Tibial artery (tissue), 4 donors: Measurements from ENCODE around the gene RCAN1.

Experiments used
- DNase-seq, 2 donors: peaks; one replicate each; pipeline ENCODE4 v3.0.0-alpha.2; 2019
- H3K27ac ChIP-seq, 2 donors: fragments of 200-600 bp; sonication (generic) in 1 of 2; 1 replicate in 1 of 2; 2 replicates in 1 of 2; pipeline ENCODE4 v1.5.1; 2018 to 2019; ENCODE audit warnings: mild to moderate bottlenecking in 1 of 2
- H3K27me3 ChIP-seq, 2 donors: fragments of 200-600 bp; sonication (generic) in 1 of 2; one replicate each; pipeline versions ENCODE4 v1.5.1 to v1.6.0; 2016 to 2019
- H3K36me3 ChIP-seq, 3 donors: fragments of 200-600 bp; sonication (generic) in 2 of 3; one replicate each; pipeline ENCODE4 v1.5.1; 2016 to 2019; ENCODE audit warnings: mild to moderate bottlenecking in 2 of 3
- H3K4me1 ChIP-seq, 4 donors: fragments of 200-600 bp; sonication (generic) in 2 of 4; 1 replicate in 3 of 4; 2 replicates in 1 of 4; pipeline ENCODE4 v1.5.1; 2016 to 2019
- H3K4me3 ChIP-seq, 2 donors: fragments of 200-600 bp; sonication (generic) in 1 of 2; 1 replicate in 1 of 2; 2 replicates in 1 of 2; pipeline ENCODE4 v1.5.1; 2018 to 2019; ENCODE audit warnings: mild to moderate bottlenecking in 2 of 2
- H3K9me3 ChIP-seq, 3 donors: fragments of 200-600 bp; sonication (generic) in 1 of 3; one replicate each; pipeline ENCODE4 v1.5.1; 2016 to 2019
- CTCF ChIP-seq, 2 experiments: fragments of 200-600 bp in 1 of 2; fragments of 450-650 bp in 1 of 2; IDR thresholded peaks; one replicate each; pipeline ENCODE4 v1.5.1; 2017 to 2019; ENCODE audit warnings: antibody characterized with exemption in 2 of 2, mild to moderate bottlenecking in 1 of 2, moderate library complexity in 1 of 2
- intact Hi-C: fragments of 100-400 bp; cut with DNase I; formaldehyde crosslinking; loops from one replicate; pipeline ENCODE4 v1.15.0; 2023; ENCODE audit warnings: low total_unique reads

The RCAN1 gene

DNA sequence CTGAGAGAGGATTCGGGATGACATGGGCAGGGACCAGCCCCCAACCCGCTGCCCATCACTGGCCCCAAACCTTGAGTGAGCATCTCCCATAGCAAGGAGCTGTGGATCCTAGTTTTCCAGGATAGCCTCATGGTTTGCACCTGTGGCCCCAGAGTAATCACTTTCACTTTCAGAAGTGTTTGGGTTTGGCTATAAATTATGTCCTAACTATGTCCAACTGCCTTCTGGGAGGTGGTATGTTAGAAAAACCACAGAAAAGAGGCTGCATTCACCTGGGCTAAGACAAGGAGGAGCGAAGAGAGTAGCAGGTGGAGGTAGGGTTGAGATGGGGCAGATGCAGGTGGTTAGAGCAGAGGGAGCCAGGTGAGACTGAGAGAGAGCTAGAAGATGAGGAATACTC, 34.5 kb upstream of the RCAN1 start:
- no peaks in the 10 kb centered on the region for H3K36me3 ChIP-seq
- no peak overlapping the region for H3K4me3 ChIP-seq
- H3K9me3 ChIP-seq: peaks cover 0 to 9% (median 0%) of the 10 kb centered on the region in 3 donors
- DNase-seq: no peak
- no peak overlapping the region for H3K27ac ChIP-seq
- H3K4me1 ChIP-seq: no peaks in the 10 kb centered on the region
- no peak for TF ChIP-seq CTCF (IDR thresholded peaks at IDR 0.05)
- H3K27me3 ChIP-seq: peaks cover 0 to 53% of the 10 kb centered on the region in 2 donors
- intact Hi-C loops: no loop called here

- Histone ChIP-seq H3K9me3 (peaks cover 0 to 9% (median 0%) of the 10 kb centered on the region in 3 donors), H3K4me3 (no peak overlapping the region), H3K36me3 (no peaks in the 10 kb centered on the region), H3K27me3 (peaks cover 0 to 51% of the 10 kb centered on the region in 2 donors), H3K4me1 (no peaks in the 10 kb centered on the region), H3K27ac (no peak overlapping the region)
- TF ChIP-seq CTCF (IDR thresholded peaks at IDR 0.05): no peak
- no peak for DNase-seq
- intact Hi-C loops: no loop called here
These were observed 33.9 kb upstream of the RCAN1 start for GRCh38 chr21:34648739-34649297.

DNA sequence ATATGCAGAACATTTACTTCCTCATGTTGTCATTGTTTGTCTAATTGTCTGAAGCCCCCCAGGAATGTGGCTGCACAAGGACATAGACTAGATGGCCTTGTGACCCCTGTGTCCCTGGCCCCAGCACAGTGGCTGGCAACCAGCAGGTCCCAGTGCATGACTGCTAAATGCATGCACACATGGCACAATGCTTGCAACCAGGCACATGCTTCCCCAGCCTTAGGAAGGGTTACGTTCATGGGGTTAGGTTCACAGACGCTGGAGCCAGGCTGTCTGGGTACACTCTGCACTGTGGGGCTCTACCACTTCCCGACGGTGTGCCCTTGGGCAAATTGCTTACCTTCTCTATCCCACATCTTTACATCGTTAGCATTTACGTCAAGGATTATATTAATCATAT, 32.6 kb upstream of the RCAN1 start:
- Histone ChIP-seq H3K4me3 (no peak overlapping the region), H3K36me3 (no peaks in the 10 kb centered on the region), H3K9me3 (peaks cover 0 to 9% (median 0%) of the 10 kb centered on the region in 3 donors), H3K27ac (no peak overlapping the region), H3K4me1 (no peaks in the 10 kb centered on the region), H3K27me3 (peaks cover 0 to 39% of the 10 kb centered on the region in 2 donors)
- intact Hi-C loops: no loop called here
- no peak for TF ChIP-seq CTCF (IDR thresholded peaks at IDR 0.05)
- no peak for DNase-seq

DNA sequence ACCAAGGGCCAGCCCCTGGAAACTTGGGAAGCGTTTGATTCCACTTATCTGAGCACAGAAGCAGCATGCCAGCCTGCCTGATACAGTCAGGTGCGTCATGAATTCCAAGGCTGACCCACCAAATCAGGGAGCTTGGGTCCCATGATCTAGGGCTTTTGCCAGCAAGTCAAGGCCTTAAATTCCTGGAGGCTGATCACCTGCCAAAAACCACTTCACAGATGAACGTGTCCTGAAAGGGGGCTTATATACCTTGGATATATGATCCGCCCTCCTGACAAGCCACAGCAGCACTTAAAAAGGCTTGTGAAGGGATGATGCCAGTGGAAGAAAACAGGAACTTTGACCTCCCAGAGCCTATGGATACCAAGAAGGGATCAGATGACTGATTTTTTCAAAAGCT, 29.9 kb upstream of the RCAN1 start:
- H3K4me3 ChIP-seq: no peak overlapping the region
- DNase-seq: no peak
- H3K27me3 ChIP-seq: peaks cover 0 to 34% of the 10 kb centered on the region in 2 donors
- H3K4me1 ChIP-seq: no peaks in the 10 kb centered on the region
- intact Hi-C loops: no loop called here
- H3K36me3 ChIP-seq: no peaks in the 10 kb centered on the region
- no peak for TF ChIP-seq CTCF (IDR thresholded peaks at IDR 0.05)
- no peaks in the 10 kb centered on the region for H3K9me3 ChIP-seq
- no peak overlapping the region for H3K27ac ChIP-seq

DNA sequence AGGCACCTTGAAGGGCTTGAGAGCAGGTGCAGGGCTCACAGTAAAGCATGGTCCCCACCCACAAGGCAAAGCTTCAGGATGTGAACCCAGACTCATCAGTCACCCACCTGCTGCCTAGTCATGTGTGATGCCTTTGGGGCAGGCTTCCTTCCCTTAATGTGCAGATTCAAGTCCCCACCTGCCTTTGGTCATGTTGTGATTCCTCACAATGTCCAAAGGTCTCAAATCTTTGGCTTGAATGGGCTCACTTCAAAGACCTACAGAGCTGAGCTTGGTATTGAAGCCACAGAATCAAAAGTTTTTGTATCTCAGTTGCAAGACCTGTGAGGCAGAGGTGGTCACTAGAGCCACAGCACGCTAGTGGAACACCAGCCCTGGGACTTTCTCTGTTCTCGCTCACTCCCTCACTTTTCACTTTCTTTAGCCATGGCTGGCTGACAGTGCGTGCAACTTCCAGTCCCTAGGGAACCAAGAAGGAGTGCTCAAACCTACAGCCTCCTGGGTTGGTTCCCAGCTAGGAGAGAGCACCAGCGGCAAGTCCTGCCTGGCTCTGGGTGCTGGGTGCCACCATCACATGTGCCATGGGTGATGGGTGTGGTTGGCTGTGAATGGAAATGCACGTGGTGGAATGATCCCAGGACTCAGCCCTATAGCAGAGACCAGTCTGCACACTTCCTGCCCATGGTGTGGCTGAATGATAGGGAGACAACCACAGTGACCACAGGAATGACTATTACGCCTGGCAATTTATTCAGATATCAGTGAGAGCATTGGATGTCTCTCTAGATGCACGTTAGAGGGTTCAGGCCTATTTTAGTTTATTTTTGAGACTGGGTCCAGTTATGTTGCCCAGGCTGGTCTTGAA, 27.5 kb upstream of the RCAN1 start:
- Histone ChIP-seq H3K27me3 (peaks cover 0 to 11% of the 10 kb centered on the region in 2 donors), H3K36me3 (no peaks in the 10 kb centered on the region), H3K9me3 (no peaks in the 10 kb centered on the region), H3K4me3 (no peak overlapping the region), H3K4me1 (no peaks in the 10 kb centered on the region), H3K27ac (no peak overlapping the region)
- no peak for DNase-seq
- intact Hi-C loops: no loop called here
- no peak for TF ChIP-seq CTCF (IDR thresholded peaks at IDR 0.05)
